Natural killer cell treated with Interleukin-12 subunit alpha and Interleukin-12 subunit beta and Interleukin-15 and Interleukin-18, amount 100 ng/mL, for 72 hours (primary cell): Measurements from ENCODE around the gene CLN3. TPM values are rescaled to one million over a fixed set of nuclear protein-coding genes. Genes with fewer than 3 reads are reported as not detected.
A peak's percentile ranks its signal among the peaks of the same experiment; 100 is the strongest.
"Not testable (repeated sequence)": the region's sequence is repeated elsewhere in the genome, so short reads cannot be mapped to it uniquely, and the experiment has no call there.

Source experiments
- ATAC-seq, 2 donors: fragments of 150-1000 bp; cut with Tn5 transposase in 1 of 2; sonication (Bioruptor Pico), chemical (Tn5 transposase) in 1 of 2; 2 replicates each; pipeline ENCODE4 v1.10.0; 2021
- DNase-seq: peaks from one replicate; pipeline ENCODE4 v3.0.0; 2022; ENCODE audit warnings: low spot score
- H3K27ac Mint-ChIP-seq, 2 donors: 1 replicate in 1 of 2; 2 replicates in 1 of 2; pipeline ENCODE4 v1.8.0; 2022; ENCODE audit warnings: mixed read lengths in 2 of 2, mild to moderate bottlenecking in 1 of 2, moderate library complexity in 1 of 2
- H3K27me3 Mint-ChIP-seq, 2 donors: 1 replicate in 1 of 2; 2 replicates in 1 of 2; pipeline ENCODE4 v1.8.0; 2022; ENCODE audit warnings: mixed read lengths in 2 of 2
- H3K36me3 Mint-ChIP-seq: one replicate; pipeline ENCODE4 v1.8.0; 2022; ENCODE audit warnings: mixed read lengths
- H3K4me1 Mint-ChIP-seq, 2 donors: 1 replicate in 1 of 2; 2 replicates in 1 of 2; pipeline ENCODE4 v1.8.0; 2022; ENCODE audit warnings: low read depth in 2 of 2, mixed read lengths in 2 of 2, mild to moderate bottlenecking in 1 of 2
- H3K4me3 Mint-ChIP-seq: one replicate; pipeline ENCODE4 v1.8.0; 2022; ENCODE audit warnings: mixed read lengths
- H3K9me3 Mint-ChIP-seq: 2 replicates; pipeline ENCODE4 v1.8.0; 2022; ENCODE audit warnings: mixed read lengths
- total RNA-seq, 2 donors: library from RNA; stranded (reverse); gene quantifications; one replicate each; pipeline ENCODE4 v1.2.3, GENCODE V29; 2022

The CLN3 gene
- total RNA-seq, 2 donors from 2014 or later, result 38.1 to 49.1 TPM

DNA sequence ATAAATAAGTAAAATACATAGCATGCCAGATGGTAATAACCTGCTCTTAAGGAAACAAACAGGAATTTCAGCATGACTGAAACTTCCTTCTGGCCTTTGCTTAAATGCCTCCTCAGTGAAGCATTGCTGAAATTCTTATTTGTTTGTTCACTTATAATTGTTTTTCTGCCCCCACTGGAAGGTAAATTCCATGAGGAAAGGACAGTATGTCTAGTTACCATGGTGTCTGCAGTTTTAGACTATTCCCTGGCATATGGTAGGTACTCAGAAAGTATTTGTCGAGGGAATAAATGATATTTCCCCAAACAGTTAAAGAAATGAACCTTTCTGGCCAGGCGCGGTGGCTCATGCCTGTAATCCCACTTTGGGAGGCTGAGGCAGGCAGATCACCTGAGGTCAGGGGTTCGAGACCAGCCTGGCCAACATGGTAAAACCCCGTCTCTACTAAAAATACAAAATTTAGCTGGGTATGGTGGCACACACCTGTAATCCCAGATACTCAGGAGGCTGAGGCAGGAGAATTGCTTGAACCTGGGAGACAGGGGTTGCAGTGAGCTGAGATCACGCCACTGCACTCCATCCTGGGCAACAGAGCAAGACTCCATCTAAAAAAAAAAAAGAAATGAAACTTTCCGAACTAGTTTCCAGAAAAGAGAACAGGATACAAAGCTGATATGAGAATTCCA, 35.4 kb upstream of the CLN3 start:
- not testable (repeated sequence) for H3K27ac Mint-ChIP-seq, ATAC-seq, H3K9me3 Mint-ChIP-seq, H3K36me3 Mint-ChIP-seq, H3K27me3 Mint-ChIP-seq, DNase-seq, H3K4me3 Mint-ChIP-seq
- H3K4me1 Mint-ChIP-seq, result peaks cover 7 to 12% of the 10 kb centered on the region in 2 donors

DNA sequence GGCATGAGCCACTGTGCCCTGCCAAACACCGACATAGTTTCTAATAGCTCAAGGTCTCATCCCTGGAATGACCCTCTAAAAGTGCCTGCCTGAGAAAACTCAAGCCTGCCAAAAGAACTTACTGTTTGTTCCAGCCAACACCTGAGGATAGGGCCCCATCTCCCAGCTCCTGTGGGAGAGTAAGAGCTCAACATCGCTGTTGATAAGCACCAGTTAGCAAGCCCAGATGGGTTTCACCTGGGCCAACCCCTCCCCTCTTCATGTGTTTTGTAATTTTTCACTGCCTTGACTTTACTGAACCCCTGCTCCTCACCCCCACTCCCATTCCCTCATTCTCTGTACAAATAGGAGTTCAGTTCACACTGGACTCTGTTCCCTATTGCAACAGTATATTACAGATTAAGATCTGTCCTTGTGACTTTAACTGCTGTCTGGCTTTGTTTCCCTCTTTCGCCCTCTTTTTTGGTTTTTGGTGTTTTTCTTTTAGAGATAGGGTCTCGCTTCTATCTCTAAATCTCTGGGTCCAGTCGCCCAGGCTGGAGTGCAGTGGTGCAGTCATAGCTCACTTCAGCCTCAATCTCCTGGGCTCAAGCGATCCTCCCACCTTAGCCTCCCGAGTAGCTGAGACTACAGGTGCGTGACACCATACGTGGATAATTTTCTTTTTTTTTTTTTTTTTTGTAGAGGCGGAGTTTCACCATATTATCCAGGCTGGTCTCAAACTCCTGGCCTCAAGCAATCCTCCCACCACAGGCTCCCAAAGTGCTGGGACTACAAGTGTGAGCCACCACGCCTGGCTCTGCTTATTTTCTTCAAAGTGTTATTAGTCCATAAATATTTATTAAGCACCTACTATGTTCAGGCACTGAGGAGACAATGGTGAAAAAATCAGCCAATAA, 34.6 kb upstream of the CLN3 start:
- no peak overlapping the region for H3K4me3 Mint-ChIP-seq
- DNase-seq, result no peak
- no peak for ATAC-seq
- no peaks in the 10 kb centered on the region for H3K9me3 Mint-ChIP-seq
- H3K27me3 Mint-ChIP-seq, result no peaks in the 10 kb centered on the region
- H3K27ac Mint-ChIP-seq, result peak overlapping the region in 1 of 2 donors; percentile 37
- no peaks in the 10 kb centered on the region for H3K36me3 Mint-ChIP-seq
- H3K4me1 Mint-ChIP-seq, result peaks cover 7 to 12% of the 10 kb centered on the region in 2 donors

DNA sequence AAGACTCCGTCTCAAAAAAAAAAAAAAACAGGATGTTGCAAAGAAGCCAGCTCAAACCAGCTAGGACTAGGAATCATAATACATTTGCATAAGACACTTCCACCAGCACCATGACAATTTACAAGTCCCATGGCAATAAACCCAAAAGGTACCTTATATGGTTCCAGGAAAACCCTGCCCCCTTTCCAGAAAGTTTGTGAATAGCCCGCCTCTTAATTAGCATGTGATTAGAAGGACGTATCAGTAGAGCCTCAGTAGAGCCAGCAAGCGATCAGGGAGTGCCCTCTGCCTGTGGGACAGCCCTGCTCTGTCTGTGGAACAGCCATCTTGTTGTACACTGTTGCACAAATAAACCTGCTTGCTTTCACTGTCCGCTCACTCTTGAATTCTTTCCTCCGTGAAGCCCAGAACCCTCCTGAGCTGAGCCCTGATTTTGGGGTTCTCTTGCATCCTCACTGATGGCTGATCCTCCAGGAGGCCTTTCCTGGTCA, 32.9 kb upstream of the CLN3 start:
- H3K36me3 Mint-ChIP-seq, result no peaks in the 10 kb centered on the region
- no peaks in the 10 kb centered on the region for H3K27me3 Mint-ChIP-seq
- H3K27ac Mint-ChIP-seq, result peak overlapping the region in 1 of 2 donors; percentile 51
- ATAC-seq (no peak), DNase-seq (no peak)
- H3K4me3 Mint-ChIP-seq, result no peak overlapping the region
- peaks cover 7 to 12% of the 10 kb centered on the region in 2 donors for H3K4me1 Mint-ChIP-seq
- no peaks in the 10 kb centered on the region for H3K9me3 Mint-ChIP-seq

DNA sequence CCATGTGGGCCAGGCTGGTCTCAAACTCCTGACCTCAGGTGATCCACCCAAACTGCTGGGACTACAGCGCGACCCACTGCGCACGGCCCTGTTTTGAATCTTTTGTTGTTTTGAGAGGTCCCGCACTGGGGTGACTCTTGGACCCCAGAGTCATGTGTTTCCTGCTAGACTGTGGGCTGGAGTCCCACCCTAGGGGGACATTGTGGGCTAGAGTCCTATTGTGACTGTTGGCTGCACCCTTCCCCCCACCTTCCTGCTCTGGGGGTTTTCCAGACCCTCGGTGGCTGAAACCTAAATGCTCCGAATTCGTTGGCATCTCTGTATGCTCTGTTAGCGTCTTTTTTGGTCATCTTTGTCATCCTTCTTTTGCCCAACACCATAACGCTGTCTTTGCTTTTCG, 30.9 kb upstream of the CLN3 start:
- DNase-seq, result no peak
- peaks cover 7 to 12% of the 10 kb centered on the region in 2 donors for H3K4me1 Mint-ChIP-seq
- peak overlapping the region; percentile 1 for H3K4me3 Mint-ChIP-seq
- no peaks in the 10 kb centered on the region for H3K9me3 Mint-ChIP-seq
- no peak overlapping the region for H3K27ac Mint-ChIP-seq
- no peaks in the 10 kb centered on the region for H3K27me3 Mint-ChIP-seq
- peak in 1 of 2 donors; percentile 68 for ATAC-seq
- H3K36me3 Mint-ChIP-seq, result no peaks in the 10 kb centered on the region

DNA sequence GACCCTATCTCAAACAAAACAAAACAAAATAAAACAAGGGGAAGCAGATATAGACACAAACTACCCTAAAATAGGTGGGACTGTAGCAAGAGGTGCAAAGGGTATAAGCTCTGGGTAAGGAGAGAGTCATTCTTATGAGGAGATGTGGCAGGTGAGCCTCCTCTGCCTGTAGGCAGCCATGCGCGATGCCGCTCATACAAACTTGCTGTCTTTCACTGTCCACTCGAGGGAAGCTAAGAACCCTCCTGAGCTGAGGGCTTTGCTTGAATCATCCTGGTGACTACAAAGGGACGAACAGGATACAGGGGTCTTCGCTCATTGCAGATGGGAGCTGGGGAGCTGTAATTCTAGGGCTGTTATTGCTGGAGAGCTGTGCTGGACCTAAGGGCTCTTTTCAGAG, 29.6 kb upstream of the CLN3 start:
- no peak overlapping the region for H3K27ac Mint-ChIP-seq
- H3K9me3 Mint-ChIP-seq, result no peaks in the 10 kb centered on the region
- DNase-seq (no peak), ATAC-seq (no peak)
- peaks cover 7 to 10% of the 10 kb centered on the region in 2 donors for H3K4me1 Mint-ChIP-seq
- no peak overlapping the region for H3K4me3 Mint-ChIP-seq
- H3K27me3 Mint-ChIP-seq, result no peaks in the 10 kb centered on the region
- no peaks in the 10 kb centered on the region for H3K36me3 Mint-ChIP-seq

DNA sequence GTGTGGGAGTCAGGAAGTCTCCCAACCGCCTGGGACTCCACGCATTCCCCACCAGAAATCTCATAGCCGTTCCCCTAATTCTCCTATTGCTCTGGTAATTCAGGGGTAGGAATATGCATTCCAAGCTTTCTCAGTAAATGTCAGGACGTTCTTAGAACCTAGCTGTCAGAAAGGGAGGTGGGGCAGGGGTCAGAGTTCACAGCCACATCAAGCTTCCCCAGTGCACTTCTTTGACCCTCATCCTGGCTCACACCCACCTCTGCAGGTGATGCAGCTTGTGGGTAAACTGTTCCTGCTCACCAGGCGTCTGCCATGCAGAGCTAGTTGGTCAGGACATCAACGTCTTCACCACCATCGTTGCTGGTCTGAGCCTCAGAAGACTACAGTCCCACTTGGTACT, 28.8 kb upstream of the CLN3 start:
- Mint-ChIP-seq H3K27ac (no peak overlapping the region), H3K4me1 (peaks cover 7 to 8% of the 10 kb centered on the region in 2 donors), H3K9me3 (no peaks in the 10 kb centered on the region), H3K4me3 (no peak overlapping the region), H3K27me3 (no peaks in the 10 kb centered on the region), H3K36me3 (no peaks in the 10 kb centered on the region)
- DNase-seq (no peak), ATAC-seq (no peak)

DNA sequence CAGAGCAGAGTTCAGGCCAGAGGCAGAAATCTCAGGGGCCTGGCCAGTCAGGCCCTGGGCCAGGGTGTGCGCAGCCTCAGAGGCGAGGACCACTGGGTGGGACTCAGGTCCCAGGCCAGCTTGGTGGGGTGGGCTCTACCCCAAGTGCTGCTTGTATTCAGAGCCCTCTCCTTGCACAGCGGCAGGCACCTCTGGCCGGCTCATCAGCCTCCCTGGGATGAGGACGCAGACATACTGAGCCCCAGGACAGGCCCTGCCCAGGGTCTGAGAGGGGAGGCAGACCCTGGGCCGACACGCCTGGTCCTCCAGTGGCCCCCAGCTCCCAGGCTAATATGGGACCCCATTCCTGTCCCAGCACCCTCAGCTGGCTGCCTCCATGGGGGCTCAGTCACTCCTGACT, 22.4 kb upstream of the CLN3 start:
- Mint-ChIP-seq H3K9me3 (no peaks in the 10 kb centered on the region), H3K27ac (no peak overlapping the region), H3K36me3 (no peaks in the 10 kb centered on the region), H3K4me3 (no peak overlapping the region), H3K4me1 (peaks cover 6 to 24% of the 10 kb centered on the region in 2 donors), H3K27me3 (no peaks in the 10 kb centered on the region)
- ATAC-seq (peak in 1 of 2 donors; percentile 43), DNase-seq (no peak)

DNA sequence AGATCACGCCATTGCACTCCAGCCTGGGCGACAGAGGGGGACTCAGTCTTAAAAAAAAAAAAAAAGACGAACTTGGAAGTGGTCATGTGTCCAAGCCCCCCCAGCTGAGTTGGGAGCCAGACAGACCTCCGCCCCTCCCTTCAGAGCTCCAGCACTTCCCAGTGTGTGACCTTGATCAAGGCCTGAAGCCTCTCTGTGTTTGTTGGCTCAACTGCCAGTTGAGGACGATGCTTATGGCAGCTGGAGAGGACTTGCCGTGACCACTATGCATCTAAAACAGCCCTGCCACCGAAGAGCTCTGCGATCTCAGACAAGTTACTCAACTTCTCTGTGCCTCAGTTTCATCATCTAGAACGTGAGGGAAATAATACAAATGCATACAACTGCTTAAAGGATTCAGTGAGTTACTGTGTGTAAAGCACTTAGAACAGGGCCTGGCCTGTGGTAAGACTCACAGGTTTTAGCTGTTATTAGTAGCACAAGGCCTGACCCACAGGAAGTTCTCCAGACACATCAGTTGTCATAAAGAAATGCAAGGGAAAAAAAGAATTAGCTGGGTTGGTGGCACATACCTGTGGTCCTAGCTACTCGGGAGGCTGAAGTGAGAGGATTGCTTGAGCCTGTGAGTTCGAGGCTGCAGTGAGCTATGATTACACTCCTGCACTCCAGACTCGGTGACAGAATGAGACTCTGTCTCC, 21.8 kb upstream of the CLN3 start:
- no peaks in the 10 kb centered on the region for H3K9me3 Mint-ChIP-seq
- no peak overlapping the region for H3K4me3 Mint-ChIP-seq
- no peaks in the 10 kb centered on the region for H3K36me3 Mint-ChIP-seq
- H3K4me1 Mint-ChIP-seq, result peaks cover 6 to 24% of the 10 kb centered on the region in 2 donors
- ATAC-seq (no peak), DNase-seq (no peak)
- H3K27ac Mint-ChIP-seq, result peak overlapping the region in 1 of 2 donors; percentile 41
- H3K27me3 Mint-ChIP-seq, result no peaks in the 10 kb centered on the region

DNA sequence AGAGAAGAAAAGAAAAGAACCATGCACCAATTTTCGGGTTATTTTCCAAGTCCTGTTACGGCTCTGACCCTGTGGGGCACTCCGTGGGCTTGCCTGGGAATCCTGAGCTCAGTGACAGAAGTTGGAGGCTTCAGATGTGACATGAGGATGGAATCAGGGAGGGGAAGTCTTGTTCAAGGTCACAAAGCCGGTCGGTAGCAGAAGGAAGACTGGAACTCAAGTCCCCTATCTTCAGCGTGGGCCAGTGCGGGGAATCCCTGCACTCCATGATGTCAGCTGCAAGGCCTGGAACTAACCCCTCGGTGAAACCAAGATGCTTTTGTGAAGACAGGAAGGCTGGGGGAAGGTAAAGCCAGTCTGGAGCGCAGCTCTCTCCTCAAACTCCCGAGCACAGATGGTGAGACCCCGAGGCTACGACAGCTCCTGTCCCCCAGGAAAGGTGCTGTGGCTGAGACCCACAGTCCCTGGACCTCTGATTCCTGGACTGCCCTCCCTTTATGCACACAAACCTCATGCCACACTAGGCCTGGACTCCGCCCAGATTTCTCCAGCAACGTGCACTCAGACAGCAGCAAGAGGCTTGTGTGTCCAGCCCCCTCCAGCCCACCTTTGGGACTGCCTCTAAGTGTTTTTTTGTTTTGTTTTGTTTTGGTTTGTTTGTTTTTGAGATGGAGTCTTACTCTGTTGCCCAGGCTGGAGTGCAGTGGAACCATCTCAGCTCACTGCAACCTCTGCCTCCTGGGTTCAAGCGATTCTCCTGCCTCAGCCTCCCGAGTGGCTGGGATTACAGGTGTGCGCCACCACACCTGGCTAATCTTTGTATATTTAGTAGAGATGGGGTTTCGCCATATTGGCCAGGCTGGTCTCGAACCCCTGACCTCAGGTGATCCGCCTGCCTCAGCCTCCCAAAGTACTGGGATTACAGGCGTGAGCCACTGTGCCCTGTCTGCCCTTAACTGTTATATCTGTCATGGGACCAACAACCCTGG, 20.2 kb upstream of the CLN3 start:
- peaks cover 20 to 36% of the 10 kb centered on the region in 2 donors for H3K4me1 Mint-ChIP-seq
- DNase-seq (no peak), ATAC-seq (no peak)
- H3K27me3 Mint-ChIP-seq, result no peaks in the 10 kb centered on the region
- no peaks in the 10 kb centered on the region for H3K9me3 Mint-ChIP-seq
- H3K27ac Mint-ChIP-seq, result peak overlapping the region in 1 of 2 donors; percentile 41
- H3K36me3 Mint-ChIP-seq, result no peaks in the 10 kb centered on the region
- no peak overlapping the region for H3K4me3 Mint-ChIP-seq

DNA sequence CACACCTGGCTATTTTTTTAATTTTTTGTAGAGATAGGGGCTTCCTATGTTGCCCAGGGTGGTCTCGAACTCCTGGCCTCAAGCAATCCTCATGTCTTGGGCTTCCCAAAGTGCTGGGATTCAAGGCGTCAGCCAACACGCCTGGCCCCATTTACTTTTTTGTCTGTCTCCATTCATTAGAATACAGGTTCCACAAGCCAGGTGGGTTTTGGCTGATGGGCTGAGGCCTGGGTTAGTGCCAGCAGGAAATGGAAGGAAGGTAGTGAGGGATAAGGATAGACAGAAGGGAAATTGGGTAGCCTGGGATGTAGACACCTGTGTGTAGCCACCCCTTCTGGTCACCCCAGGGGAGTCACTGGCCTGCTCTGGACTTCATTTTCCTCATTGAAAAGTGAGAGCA, 19.2 kb upstream of the CLN3 start:
- Mint-ChIP-seq H3K27ac (no peak overlapping the region), H3K36me3 (no peaks in the 10 kb centered on the region), H3K9me3 (no peaks in the 10 kb centered on the region), H3K27me3 (no peaks in the 10 kb centered on the region), H3K4me3 (no peak overlapping the region), H3K4me1 (peaks cover 30 to 47% of the 10 kb centered on the region in 2 donors)
- ATAC-seq (no peak), DNase-seq (no peak)

DNA sequence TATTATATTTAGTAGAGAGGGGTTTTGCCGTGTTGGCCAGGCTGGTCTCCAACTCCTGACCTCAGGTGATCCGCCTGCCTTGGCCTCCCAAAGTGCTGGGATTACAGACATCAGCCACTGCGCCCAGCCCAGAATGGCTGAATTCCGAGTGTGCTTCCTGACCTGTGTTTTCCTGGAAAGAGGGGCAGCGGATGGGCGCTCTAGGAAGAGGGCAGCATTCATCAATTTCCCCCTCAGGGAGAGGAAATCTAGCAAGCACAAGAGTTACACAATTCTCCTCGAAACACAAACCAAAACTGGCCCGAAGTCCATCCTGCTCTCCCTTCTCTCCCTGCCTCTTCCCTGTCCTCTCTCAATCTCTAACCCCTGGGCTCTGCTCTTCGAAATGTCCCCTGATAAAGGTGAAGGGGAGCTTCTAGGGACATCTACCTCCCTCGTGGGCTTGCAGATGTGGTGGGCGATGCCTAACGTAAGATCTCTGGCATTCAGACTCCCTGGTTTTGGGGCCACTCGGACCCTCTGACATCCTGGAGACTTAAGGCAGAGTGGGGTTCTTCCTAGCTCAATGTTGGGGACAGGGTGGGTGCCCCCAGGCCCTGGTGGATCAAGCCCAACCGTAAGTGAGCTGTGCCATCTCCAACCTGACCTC, 13.7 kb upstream of the CLN3 start:
- Mint-ChIP-seq H3K27ac (peak overlapping the region in 1 of 2 donors; percentile 65), H3K4me1 (peaks cover 25 to 30% of the 10 kb centered on the region in 2 donors), H3K27me3 (no peaks in the 10 kb centered on the region), H3K9me3 (no peaks in the 10 kb centered on the region), H3K4me3 (no peak overlapping the region), H3K36me3 (no peaks in the 10 kb centered on the region)
- DNase-seq (no peak), ATAC-seq (no peak)

DNA sequence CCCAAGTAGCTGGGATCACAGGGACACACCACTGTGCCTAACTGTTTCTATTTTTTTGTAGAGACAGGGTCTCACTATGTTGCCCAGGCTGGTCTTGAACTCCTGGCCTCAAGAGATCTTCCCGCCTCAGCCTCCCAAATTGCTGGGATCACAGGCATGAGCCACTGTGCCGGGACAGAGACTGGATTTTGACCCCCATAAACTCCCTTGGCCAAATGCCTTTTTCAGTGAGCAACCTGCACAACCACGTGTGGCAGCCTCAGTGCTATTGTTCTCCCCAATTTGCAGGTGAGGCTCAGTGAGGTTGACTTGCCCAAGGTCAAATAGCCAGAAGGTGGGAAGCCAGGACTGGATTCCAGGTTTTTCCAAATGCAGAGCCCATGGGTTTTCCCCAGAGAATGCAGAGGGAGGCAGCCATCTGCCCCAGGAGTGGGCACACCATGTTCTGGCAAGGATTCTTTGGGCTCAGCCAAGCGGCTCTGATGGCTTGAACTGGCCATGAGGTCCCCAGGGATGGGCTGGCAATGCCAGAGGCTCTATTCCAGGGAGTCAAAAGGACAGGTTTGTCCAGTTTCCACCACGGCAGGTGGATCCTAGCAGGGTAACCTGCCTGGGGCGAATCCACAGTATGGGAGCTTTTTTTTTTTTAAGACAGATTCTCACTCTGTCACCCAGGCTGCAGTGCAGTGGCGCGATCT, 13.0 kb upstream of the CLN3 start:
- DNase-seq, result no peak
- ATAC-seq, result no peak
- Mint-ChIP-seq H3K4me1 (peaks cover 25 to 32% of the 10 kb centered on the region in 2 donors), H3K36me3 (no peaks in the 10 kb centered on the region), H3K9me3 (no peaks in the 10 kb centered on the region), H3K4me3 (no peak overlapping the region), H3K27ac (no peak overlapping the region), H3K27me3 (no peaks in the 10 kb centered on the region)
